Choroid plexus epithelial cell (primary cell): ENCODE results near the gene C15orf61.
A peak's percentile ranks its signal among the peaks of the same experiment; 100 is the strongest.

ENCODE experiments used
- DNase-seq: peaks from one replicate; pipeline ENCODE4 v3.0.0-alpha.2; 2010; ENCODE audit warnings: low read depth
- H3K4me3 ChIP-seq: 2 replicates; pipeline ENCODE4 v1.5.1; 2011; ENCODE audit warnings: low read depth, mild to moderate bottlenecking, control low read depth, low read length, moderate library complexity
- CTCF ChIP-seq: conservative IDR thresholded peaks from 2 replicates; pipeline ENCODE4 v1.5.1; 2011; ENCODE audit warnings: low read depth, mild to moderate bottlenecking, control low read depth, inconsistent platforms, low read length, moderate library complexity

C15orf61 gene

DNA sequence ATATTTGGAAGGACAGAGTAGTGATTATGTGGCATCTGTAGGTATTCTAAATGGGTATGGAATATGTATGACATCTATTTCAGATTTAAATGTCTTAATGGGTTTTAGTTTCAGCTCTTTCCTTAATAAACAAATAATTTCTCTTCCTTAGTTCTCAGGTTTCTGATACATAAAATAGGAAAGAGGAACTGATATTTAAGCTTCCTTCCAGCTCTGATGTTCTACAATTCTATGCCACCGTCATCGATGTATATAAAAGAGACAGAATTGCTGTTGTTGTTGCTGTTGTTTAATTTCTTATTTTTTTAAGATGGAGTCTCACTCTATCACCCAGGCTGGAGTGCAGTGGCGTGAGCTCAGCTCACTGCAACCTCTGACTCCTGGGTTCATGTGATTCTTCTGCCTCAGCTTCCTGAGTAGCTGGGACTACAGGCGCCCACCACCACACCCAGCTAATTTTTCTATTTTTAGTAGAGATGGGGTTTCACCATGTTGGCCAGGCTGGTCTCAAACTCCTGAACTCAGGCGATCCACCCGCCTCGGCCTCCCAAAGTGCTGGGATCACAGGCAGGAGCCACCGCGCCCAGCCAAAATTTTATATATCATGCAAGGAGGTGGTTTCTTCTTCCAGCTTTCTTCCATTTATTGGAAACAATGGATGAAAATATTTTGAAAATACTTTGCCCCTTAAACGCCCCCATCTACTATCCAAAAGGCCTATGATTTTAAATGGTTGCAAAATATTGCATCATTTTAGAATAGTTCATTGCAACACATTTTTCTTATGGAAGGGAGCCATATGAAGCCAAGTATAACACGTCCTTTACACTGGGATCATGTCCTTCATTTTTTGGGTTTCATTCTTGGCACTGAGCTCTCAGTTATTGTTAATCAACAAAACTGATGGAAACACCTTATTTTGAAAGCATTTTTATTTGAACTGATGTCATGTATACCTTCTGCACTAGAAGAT is 13.9 kb upstream of the C15orf61 start:
- TF ChIP-seq CTCF: no peak
- DNase-seq: peak; percentile 66
- H3K4me3 ChIP-seq: no peak overlapping the region

- no peak for TF ChIP-seq CTCF
- no peak overlapping the region for H3K4me3 ChIP-seq
- peak; percentile 39 for DNase-seq
Observed at GRCh38 chr15:67508407-67508806, 12.5 kb upstream of the C15orf61 start.

GRCh38 chr15:67509918-67510317 is 11.0 kb upstream of the C15orf61 start:
- TF ChIP-seq CTCF: no peak
- DNase-seq: no peak
- no peak overlapping the region for H3K4me3 ChIP-seq

- no peak for TF ChIP-seq CTCF
- DNase-seq: peak; percentile 78
- H3K4me3 ChIP-seq: no peak overlapping the region
Observed at GRCh38 chr15:67510597-67511190, 10.2 kb upstream of the C15orf61 start.

GRCh38 chr15:67511606-67512005 is 9.3 kb upstream of the C15orf61 start:
- DNase-seq: peak; percentile 25
- no peak overlapping the region for H3K4me3 ChIP-seq
- no peak for TF ChIP-seq CTCF

DNA sequence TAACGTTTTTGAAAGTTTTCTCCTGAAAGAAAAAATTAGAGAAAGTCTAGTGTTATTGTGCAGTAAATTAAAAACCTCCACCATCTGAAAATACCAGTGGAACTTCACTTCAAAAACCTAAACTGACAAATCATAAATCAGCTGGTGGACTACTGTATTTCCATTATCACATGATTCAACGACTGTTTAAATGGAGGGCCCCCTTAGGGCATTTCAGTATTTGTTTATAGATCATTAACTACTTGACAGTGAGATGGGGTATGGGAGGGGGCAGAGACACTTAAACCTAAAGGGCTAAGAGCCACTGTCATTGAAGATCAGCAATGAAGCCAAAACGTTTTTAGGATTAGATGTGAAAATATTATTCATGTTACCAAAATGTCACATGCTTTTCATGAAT is 8.8 kb upstream of the C15orf61 start:
- DNase-seq: no peak
- no peak for TF ChIP-seq CTCF
- H3K4me3 ChIP-seq: no peak overlapping the region
